ENCODE measurements around the gene MALRD1. TPM values are rescaled to one million over a fixed set of nuclear protein-coding genes. Genes with fewer than 3 reads are reported as not detected.

Gene MALRD1
- total RNA-seq, 1 donor from 2014 or later: 0.11 TPM

DNA sequence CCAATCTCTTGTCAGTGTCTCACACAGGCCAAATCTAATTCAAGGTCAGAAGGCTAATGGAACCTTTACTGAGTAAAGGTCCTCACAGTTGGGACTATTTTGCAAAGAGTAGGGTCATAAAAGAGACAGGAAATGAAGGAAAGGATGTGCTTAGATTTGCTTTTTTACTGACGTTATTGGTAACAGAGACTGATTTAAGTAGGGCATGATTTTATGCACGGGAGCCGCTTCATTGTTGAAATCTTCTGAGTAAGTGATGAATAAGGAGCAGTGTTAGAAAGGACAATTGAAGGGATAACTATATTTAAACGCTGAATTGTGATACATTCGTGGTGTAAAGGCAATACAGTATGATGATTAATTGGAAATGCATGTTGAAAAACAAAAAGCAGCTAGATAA lies 261.5 kb downstream of the MALRD1 start:
- H2AFZ ChIP-seq (replicated peaks): no peak overlapping the region
- no peak overlapping the region for H3K4me3 Mint-ChIP-seq
- no peaks in the 10 kb centered on the region for H3K4me1 ChIP-seq
- no peaks in the 10 kb centered on the region for H3K36me3 Mint-ChIP-seq
- no peak for DNase-seq (ENCODE audit: low spot score)
- no peak overlapping the region for H3K9ac ChIP-seq
- no peaks in the 10 kb centered on the region for H4K20me1 ChIP-seq (ENCODE audit: low read depth)
- TF ChIP-seq EZH2 (IDR thresholded peaks at IDR 0.05): no peak
- no peak for TF ChIP-seq EZH2phosphoT487 (IDR thresholded peaks at IDR 0.05)
- TF ChIP-seq, protein P1, sequence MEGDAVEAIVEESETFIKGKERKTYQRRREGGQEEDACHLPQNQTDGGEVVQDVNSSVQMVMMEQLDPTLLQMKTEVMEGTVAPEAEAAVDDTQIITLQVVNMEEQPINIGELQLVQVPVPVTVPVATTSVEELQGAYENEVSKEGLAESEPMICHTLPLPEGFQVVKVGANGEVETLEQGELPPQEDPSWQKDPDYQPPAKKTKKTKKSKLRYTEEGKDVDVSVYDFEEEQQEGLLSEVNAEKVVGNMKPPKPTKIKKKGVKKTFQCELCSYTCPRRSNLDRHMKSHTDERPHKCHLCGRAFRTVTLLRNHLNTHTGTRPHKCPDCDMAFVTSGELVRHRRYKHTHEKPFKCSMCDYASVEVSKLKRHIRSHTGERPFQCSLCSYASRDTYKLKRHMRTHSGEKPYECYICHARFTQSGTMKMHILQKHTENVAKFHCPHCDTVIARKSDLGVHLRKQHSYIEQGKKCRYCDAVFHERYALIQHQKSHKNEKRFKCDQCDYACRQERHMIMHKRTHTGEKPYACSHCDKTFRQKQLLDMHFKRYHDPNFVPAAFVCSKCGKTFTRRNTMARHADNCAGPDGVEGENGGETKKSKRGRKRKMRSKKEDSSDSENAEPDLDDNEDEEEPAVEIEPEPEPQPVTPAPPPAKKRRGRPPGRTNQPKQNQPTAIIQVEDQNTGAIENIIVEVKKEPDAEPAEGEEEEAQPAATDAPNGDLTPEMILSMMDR (IDR thresholded peaks at IDR 0.05): no peak
- peaks cover 9% of the 10 kb centered on the region for H3F3A ChIP-seq (ENCODE audit: low read depth)
- no peaks in the 10 kb centered on the region for H3K27me3 ChIP-seq
- no peaks in the 10 kb centered on the region for H3K9me3 ChIP-seq (ENCODE audit: low read depth)
- no peaks in the 10 kb centered on the region for H3K27me3 Mint-ChIP-seq (ENCODE audit: insufficient read depth, low read depth)
- no peaks in the 10 kb centered on the region for H3K79me2 ChIP-seq (ENCODE audit: low read depth)
- H3K4me2 ChIP-seq: no peak overlapping the region
- no peaks in the 10 kb centered on the region for H3K36me3 ChIP-seq
- peaks cover 14% of the 10 kb centered on the region for H3K4me1 Mint-ChIP-seq
- H3K27ac Mint-ChIP-seq: no peak overlapping the region
- H3K27ac ChIP-seq: no peak overlapping the region
- H3K9me3 Mint-ChIP-seq: no peaks in the 10 kb centered on the region
- no peak overlapping the region for H3K4me3 ChIP-seq

DNA sequence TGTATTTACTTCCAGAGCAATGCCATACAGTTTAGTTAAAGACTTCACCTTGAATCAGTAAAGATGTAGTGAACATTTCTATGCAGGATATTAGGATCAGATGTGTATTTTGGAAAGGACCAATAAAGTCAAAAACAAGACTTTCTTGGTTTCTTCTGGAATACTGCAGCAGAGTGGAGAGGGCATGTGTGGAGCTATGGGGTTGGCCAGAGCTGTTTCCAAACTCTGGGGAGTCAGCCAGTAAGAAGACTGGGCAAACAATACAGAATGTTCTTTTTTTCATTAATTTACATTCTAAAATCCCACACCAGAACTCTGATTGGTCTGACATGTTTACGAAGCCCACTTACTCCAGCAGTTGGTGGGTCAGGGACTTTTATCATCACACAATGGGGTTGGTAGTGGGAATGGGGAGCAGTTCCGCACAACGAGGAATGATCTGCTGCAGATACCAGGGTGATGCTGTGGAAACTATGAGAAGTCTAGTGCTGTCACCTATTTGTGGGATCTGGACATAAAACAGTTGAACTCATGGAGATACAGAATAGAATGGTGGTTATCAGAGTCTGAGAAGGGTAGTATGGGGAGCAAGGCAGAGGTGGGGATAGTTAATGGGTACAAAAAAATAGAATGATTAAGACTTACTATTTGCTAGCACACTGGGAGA lies 267.7 kb downstream of the MALRD1 start:
- H3K36me3 ChIP-seq: no peaks in the 10 kb centered on the region
- no peaks in the 10 kb centered on the region for H3K79me2 ChIP-seq (ENCODE audit: low read depth)
- H3K4me3 ChIP-seq: no peak overlapping the region
- no peak overlapping the region for H2AFZ ChIP-seq (replicated peaks)
- TF ChIP-seq EZH2phosphoT487 (IDR thresholded peaks at IDR 0.05): no peak
- TF ChIP-seq EZH2 (IDR thresholded peaks at IDR 0.05): no peak
- TF ChIP-seq, protein P1 (IDR thresholded peaks at IDR 0.05): no peak
- no peaks in the 10 kb centered on the region for H3K27me3 ChIP-seq
- DNase-seq (ENCODE audit: low spot score): no peak
- H3K9me3 ChIP-seq (ENCODE audit: low read depth): no peaks in the 10 kb centered on the region
- Mint-ChIP-seq H3K4me1 (no peaks in the 10 kb centered on the region), H3K27me3 (ENCODE audit: insufficient read depth, low read depth) (no peaks in the 10 kb centered on the region), H3K27ac (no peak overlapping the region), H3K36me3 (no peaks in the 10 kb centered on the region), H3K9me3 (no peaks in the 10 kb centered on the region), H3K4me3 (no peak overlapping the region)
- peaks cover 8% of the 10 kb centered on the region for H3K4me1 ChIP-seq
- peaks cover 12% of the 10 kb centered on the region for H3F3A ChIP-seq (ENCODE audit: low read depth)
- no peak overlapping the region for H3K9ac ChIP-seq
- H4K20me1 ChIP-seq (ENCODE audit: low read depth): no peaks in the 10 kb centered on the region
- H3K27ac ChIP-seq: no peak overlapping the region
- no peak overlapping the region for H3K4me2 ChIP-seq

DNA sequence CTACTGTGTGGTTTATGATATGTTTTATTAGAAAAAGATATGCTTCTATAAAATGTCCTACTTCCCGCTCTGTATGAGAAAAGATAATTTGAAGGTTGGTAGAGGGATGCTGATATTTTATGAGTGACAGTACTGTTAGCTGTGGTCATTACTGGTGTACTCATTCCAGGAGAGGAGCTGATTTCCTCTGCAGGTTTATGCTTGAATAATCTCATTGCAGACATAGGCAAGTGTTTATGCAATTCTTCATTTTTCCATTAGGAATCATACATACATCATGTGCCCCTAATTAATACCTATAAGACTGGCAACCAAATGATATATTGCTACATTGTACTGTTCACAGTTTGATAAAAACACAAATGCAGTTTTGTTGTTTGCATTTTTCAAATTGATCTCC lies 269.4 kb downstream of the MALRD1 start:
- Histone ChIP-seq H3K79me2 (ENCODE audit: low read depth) (no peaks in the 10 kb centered on the region), H2AFZ (replicated peaks) (no peak overlapping the region), H3K9me3 (ENCODE audit: low read depth) (no peaks in the 10 kb centered on the region), H3K4me1 (peaks cover 8% of the 10 kb centered on the region), H4K20me1 (ENCODE audit: low read depth) (no peaks in the 10 kb centered on the region), H3K27me3 (no peaks in the 10 kb centered on the region), H3F3A (ENCODE audit: low read depth) (peaks cover 12% of the 10 kb centered on the region), H3K9ac (no peak overlapping the region), H3K27ac (no peak overlapping the region), H3K36me3 (no peaks in the 10 kb centered on the region), H3K4me2 (no peak overlapping the region), H3K4me3 (no peak overlapping the region)
- Mint-ChIP-seq H3K27me3 (ENCODE audit: insufficient read depth, low read depth) (no peaks in the 10 kb centered on the region), H3K4me3 (no peak overlapping the region), H3K27ac (no peak overlapping the region), H3K4me1 (no peaks in the 10 kb centered on the region), H3K36me3 (no peaks in the 10 kb centered on the region), H3K9me3 (no peaks in the 10 kb centered on the region)
- no peak for DNase-seq (ENCODE audit: low spot score)
- TF ChIP-seq EZH2phosphoT487 (IDR thresholded peaks at IDR 0.05) (no peak), EZH2 (IDR thresholded peaks at IDR 0.05) (no peak)
- TF ChIP-seq, protein P1 (IDR thresholded peaks at IDR 0.05): no peak

Data from neural progenitor cell (in vitro differentiated cells).